H1 (cell line): ENCODE measurements around the gene ARMC9.

Experiments used
- MAFK ChIP-seq: IDR thresholded peaks from 2 replicates; pipeline ENCODE4 v1.6.1; 2012; ENCODE audit warnings: low read depth, mild to moderate bottlenecking, improper control_type of control experiment, low read length
- TF ChIP-seq, protein P1 (sequence below): IDR thresholded peaks from 2 replicates; pipeline ENCODE4 v1.6.1; 2011; ENCODE audit warnings: low read length, improper control_type of control experiment

DNA sequence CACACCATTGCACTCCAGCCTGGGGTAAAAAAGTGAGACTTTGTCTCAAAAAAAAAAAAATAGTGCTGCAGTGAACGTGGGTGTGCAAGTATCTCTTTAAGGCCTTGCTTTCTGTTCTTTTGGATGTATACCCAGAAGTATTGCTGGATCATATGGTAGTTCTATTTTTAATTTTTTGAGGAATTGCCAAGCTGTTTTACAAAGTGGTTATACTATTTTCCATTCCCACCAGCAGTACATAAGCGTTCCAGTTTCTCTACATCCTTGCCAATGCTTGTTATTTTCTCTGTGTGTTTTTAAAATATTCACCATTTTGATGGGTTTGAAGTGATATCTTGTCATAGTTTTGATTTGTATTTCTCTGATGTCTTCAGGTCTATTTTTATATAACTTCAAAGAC is 13.1 kb downstream of the ARMC9 start:
- no peak for TF ChIP-seq MAFK
- TF ChIP-seq, protein P1, sequence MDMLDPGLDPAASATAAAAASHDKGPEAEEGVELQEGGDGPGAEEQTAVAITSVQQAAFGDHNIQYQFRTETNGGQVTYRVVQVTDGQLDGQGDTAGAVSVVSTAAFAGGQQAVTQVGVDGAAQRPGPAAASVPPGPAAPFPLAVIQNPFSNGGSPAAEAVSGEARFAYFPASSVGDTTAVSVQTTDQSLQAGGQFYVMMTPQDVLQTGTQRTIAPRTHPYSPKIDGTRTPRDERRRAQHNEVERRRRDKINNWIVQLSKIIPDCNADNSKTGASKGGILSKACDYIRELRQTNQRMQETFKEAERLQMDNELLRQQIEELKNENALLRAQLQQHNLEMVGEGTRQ, result no peak
